GM21529 (cell line): Measurements from ENCODE around the gene POLD1.

Source experiments
- ATAC-seq: cut with Tn5 transposase; IDR thresholded peaks from one replicate; pipeline ENCODE4 v1.9.1; 2021; ENCODE audit not compliant: unreplicated experiment

The POLD1 gene

DNA sequence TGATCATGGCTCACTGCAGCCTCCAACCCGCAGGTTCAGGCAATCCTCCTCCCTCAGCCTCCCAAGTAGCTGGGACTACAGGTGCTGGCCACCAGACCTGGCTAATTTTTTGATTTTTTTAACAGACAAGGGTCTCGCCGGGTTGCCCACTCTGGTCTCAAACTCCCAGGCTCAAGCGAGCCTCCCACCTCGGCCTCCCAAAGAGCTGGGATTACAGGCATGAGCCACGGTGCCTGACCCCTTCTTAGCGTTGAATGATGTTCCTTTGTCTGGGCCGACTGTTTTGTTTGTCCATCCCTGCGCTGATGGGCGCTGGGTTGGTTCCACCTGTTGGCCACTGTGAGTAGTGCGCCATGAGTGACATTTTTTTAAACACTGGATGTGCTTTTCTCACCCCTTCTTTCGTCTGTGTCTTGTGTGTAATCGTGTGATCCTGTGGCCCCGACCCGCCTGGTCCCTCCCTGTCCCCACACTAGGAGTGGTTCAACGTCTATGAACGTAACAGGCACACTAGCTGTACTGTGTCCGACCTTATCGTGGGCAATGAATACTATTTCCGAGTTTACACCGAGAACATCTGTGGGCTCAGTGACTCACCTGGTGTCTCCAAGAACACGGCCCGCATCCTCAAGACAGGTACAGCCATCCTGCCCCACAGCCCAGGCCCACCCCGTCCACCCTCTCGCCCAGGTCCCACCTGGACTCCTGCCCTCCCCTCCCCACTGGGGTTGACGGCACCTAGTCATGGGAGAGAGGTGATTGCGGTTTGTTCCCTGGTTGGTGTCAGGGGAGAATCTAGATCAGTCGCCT is 77.1 kb downstream of the POLD1 start:
- ATAC-seq = no peak

- no peak for ATAC-seq
Measured at GRCh38 chr19:50462970-50463369, 78.8 kb downstream of the POLD1 start.

DNA sequence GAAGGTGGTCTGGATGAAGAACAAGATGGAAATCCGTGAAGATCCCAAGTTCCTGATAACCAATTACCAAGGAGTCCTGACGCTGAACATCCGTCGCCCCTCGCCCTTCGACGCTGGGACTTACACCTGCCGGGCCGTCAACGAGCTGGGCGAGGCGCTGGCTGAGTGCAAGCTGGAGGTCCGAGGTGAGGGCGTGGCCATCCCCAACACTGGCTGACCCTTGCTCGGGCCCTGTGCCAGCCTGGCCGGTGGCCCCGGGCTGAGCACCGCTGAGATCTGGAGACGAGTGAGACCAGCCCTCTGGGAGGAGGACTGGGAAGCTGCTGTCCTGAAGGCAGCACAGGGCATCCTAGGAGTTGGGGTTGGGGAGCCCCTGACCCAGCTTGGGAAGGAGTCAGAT is 80.2 kb downstream of the POLD1 start:
- no peak for ATAC-seq

GRCh38 chr19:50465000-50465399 is 80.9 kb downstream of the POLD1 start:
- no peak for ATAC-seq

DNA sequence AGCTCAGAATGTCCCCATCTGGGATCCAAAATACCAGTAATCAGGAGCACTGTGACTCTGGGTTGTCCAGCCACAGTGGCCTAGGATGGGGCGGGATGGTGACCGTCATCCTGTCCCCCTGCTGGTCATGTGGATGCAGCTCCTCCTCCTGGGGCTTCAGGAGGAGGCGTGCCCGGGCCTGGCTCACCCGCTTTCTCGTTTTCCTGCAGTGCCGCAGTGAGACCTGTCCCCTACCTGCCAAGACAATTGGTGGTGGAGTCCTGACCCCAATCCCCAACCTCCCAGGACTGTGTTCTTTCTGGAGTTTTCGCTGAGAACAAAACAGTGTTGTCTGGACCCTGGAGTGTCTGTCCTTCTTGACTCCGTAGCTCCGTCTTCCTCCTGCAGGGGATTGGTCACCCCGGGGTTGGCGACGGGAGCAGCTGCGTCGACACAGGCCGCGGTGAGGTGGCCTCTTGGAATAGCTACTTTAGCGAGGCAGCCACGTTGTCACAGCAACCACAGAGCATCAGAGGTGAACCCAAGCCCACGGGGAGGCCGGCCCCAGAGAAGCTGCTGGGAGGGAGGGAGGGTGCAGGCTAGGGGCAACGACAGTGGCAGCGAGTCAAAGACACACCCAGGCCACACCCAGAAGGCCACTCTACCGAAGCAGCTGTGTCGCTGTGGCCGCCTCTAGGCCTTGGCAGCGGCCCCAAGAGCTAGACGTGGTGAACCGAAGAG is 82.0 kb downstream of the POLD1 start:
- no peak for ATAC-seq

DNA sequence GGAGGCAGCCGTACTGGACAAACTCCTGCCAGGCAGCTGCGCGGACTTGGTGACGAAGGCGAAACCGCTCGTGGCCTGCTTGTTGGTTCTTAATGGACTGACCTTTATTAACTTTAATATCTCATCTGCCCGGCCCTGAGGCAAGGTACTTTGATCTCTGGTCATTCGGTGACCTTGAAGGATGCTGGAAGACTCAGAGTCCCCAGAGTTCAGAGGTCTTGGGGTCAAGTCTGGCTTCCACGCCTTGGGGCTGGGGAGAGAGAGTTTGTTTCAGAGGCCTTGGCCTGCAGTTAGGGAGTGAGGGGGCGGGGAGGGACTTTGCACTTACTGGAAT is 82.5 kb downstream of the POLD1 start:
- no peak for ATAC-seq

- ATAC-seq = no peak
Measured at GRCh38 chr19:50467566-50467965, 83.4 kb downstream of the POLD1 start.
